VCaP (cell line): Measurements from ENCODE around the gene PKNOX2.

Source experiments
- H3K27ac ChIP-seq: fragments of 450-650 bp; 2 replicates; pipeline ENCODE4 v1.5.1; 2017
- TF ChIP-seq, protein P1 (sequence below): fragments of 450-650 bp; conservative IDR thresholded peaks from 2 replicates; pipeline ENCODE4 v1.5.1; 2017; ENCODE audit warnings: mild to moderate bottlenecking, moderate library complexity

Gene PKNOX2

DNA sequence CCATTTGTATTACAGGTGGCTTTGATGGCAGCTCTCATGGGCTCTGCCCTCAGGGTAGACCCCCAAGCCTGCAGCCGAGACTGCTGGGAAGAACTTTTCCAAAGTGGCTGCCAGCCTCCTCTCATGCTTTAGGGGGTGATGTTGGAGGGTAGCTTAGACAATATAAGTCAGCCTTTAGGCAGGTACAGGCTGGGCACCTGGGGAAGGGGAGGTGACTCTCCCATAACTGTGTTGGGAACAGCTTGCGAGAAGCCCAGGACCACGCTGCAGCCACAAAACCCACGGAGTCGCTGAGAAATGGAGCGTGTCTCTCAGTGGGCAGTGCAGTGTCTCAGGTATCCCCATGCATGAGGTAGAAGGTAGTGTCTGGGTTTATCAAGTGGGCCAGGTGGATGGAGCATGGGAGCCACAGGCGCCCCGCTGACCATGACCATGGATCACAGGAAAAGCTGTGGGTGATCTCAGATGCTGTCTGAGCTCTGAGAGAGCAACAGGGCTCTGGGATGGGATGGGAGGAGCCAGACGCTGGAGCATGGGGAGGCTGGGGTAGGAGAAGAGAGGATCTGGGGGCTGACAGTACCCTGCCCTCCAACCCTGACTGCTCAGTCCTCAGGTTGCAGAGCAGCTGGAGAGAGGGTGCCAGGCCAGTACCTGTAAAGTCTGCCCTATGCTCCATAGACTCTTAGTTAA is 216.3 kb downstream of the PKNOX2 start:
- TF ChIP-seq, protein P1, sequence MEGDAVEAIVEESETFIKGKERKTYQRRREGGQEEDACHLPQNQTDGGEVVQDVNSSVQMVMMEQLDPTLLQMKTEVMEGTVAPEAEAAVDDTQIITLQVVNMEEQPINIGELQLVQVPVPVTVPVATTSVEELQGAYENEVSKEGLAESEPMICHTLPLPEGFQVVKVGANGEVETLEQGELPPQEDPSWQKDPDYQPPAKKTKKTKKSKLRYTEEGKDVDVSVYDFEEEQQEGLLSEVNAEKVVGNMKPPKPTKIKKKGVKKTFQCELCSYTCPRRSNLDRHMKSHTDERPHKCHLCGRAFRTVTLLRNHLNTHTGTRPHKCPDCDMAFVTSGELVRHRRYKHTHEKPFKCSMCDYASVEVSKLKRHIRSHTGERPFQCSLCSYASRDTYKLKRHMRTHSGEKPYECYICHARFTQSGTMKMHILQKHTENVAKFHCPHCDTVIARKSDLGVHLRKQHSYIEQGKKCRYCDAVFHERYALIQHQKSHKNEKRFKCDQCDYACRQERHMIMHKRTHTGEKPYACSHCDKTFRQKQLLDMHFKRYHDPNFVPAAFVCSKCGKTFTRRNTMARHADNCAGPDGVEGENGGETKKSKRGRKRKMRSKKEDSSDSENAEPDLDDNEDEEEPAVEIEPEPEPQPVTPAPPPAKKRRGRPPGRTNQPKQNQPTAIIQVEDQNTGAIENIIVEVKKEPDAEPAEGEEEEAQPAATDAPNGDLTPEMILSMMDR: no peak
- H3K27ac ChIP-seq: no peak overlapping the region

DNA sequence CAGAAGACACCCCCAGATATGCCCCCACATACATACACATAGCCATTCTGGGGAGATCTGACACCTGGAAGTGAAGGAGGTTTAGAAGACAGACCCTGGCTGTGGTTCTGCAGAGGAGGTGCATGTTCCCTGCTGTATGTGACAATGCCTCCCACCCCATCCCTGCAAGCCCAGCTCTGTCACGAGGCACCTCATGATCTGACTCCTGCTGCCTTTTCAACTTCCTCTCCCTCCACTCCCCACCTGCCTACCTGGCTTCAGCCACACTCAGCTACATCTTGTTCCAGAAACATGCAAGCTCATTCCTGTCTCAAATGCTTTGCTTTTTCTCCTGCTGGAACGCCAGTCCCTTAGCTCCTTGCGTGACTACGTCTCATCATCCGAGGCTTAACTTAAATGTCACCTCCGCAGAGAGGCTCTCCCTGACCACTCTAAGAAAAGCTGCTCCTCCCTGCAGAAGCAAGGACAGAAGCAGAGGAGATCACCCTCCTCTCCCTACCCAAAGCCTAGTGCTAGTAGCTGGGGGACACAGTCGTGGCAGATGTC is 217.0 kb downstream of the PKNOX2 start:
- H3K27ac ChIP-seq: no peak overlapping the region
- TF ChIP-seq, protein P1: no peak

DNA sequence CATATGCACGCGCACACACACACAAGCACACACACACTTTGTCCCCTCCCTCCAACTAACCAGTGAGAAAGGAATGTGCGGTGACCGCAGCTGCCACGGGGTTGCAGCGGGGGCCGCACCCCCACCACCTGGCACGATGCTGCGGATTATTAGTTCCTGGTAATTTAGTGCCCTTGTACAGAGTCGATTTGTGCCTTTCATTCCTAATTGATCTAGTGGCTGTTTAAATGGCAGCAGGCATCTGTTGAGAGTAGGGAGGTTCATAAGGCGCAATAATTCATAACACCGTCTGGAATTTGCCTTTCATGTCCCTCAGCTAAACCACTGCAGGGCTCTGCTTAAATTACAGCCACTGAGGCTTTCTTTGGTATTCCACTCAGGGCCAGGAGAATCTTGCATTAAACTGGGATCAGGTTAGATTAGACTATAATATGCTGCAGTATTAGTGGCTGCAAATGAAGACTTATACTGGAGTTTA is 217.8 kb downstream of the PKNOX2 start:
- TF ChIP-seq, protein P1: no peak
- no peak overlapping the region for H3K27ac ChIP-seq

DNA sequence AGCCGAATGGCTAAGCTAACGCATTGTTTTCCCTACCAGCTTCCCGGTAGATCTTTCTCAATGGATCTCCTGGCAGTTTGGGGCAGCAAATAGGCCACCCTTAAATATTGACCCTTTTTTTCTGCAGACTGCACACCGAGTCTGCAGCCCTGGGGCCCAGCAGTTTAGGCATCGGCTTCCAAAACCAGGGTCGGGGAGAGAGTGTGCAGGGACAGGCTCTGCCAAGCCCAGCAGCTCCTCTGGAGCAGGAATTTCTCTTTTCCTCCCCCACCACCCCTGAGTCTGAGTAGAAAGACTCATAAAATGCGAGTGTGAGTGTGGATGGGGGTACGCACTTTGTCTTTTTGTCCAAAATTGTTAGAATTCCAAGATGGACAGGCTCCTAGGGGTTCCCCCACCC is 218.3 kb downstream of the PKNOX2 start:
- H3K27ac ChIP-seq: no peak overlapping the region
- TF ChIP-seq, protein P1: no peak

DNA sequence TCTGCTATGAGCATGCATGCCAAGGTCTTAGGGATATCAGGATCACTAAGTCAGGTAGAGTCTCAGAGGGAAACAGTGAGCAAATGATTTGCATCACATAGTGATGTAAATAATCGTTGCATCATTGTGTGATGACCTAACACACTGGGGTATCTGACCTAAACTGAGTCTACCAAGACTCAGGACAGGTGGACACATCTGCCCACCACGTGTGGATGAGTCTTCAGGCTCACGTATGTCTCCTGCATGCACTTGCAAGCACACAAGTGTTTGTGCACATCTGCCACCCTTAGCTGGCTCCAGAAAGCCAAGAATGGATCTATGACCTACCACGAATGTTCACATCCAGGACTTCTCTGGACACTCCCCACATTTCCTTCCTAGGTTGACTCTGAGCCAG is 220.3 kb downstream of the PKNOX2 start:
- H3K27ac ChIP-seq: no peak overlapping the region
- TF ChIP-seq, protein P1: no peak

DNA sequence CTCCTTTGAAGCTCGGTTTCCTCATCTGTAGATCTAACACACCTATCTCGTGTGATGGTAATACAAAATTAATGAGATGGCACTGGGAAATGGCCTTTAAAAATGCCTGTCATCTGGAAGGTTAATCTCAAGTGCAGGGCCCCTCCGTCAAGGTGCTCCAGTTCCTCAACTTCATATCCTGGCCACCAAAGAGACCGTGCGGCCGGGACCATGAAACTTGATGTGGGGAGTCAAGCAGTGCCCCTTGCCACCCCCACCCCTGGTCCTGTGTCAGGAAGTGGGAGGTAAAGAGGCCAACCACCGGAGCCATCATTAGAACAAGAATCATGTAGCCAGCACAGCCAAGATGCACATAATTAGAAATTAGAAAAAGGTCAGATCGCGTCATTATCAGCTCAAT is 223.3 kb downstream of the PKNOX2 start:
- H3K27ac ChIP-seq: no peak overlapping the region

DNA sequence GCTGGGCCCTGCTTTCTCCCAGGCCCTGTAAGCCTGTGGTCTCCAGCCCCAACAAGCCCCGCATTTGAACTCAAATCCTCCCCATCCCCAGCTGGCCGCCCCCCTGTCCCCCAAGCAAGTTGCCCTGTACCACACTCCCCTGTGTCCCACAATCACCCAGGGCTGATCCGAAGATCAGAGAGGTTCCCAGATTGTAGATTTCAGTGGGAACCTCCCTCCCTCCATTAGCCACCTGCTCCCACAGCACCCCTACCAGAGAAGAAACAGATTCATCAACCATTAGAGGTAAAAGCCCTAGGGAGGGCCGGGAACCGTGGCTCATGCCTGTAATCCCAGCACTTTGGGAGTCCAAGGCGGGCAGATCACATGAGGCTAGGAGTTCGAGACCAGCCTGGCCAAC is 224.1 kb downstream of the PKNOX2 start:
- no peak overlapping the region for H3K27ac ChIP-seq
- TF ChIP-seq, protein P1: no peak

More for the DNA sequence above, 223.3 kb downstream of the PKNOX2 start:
- TF ChIP-seq, protein P1: no peak
